CD4-positive, alpha-beta T cell (primary cell): ENCODE measurements around the gene SMIM35. TPM values are rescaled to one million over a fixed set of nuclear protein-coding genes. Genes with fewer than 3 reads are reported as not detected.

Experiments used
- ATAC-seq: fragments of 200-7000 bp; cut with Tn5 transposase; one replicate; pipeline ENCODE4 v1.10.0; 2022; ENCODE audit warnings: mild to moderate bottlenecking; ENCODE audit not compliant: poor library complexity
- CTCF ChIA-PET: fragments of 350-600 bp; sonication (Branson Sonifier 250); formaldehyde crosslinking; loops from one replicate; lab custom pipeline; 2021; ENCODE audit warnings: antibody characterized with exemption, inconsistent platforms; lab: Charles Lee
- POLR2A ChIA-PET: fragments of 350-600 bp; sonication (Branson Sonifier 250); formaldehyde crosslinking; loops from one replicate; lab custom pipeline; 2021; ENCODE audit warnings: antibody characterized with exemption, inconsistent platforms; lab: Charles Lee
- DNase-seq, 14 experiments: peaks; one replicate each; pipeline ENCODE4 v3.0.0-alpha.2; 2013 to 2020; ENCODE audit warnings: mixed read lengths in 2 of 14
- H3K27ac ChIP-seq, 2 donors: one replicate each; pipeline versions ENCODE4 v1.5.1 to v1.7.0; 2013; ENCODE audit warnings: low read length in 2 of 2, low read depth in 1 of 2, mild to moderate bottlenecking in 1 of 2
- H3K27me3 ChIP-seq, 2 experiments: 1 replicate in 1 of 2; 2 replicates in 1 of 2; pipeline versions ENCODE4 v1.6.1 to v1.7.0; 2013; ENCODE audit warnings: low read length in 2 of 2, control low read depth in 1 of 2, mild to moderate bottlenecking in 1 of 2, moderate library complexity in 1 of 2; ENCODE audit not compliant: insufficient read depth in 2 of 2, control insufficient read depth in 1 of 2
- H3K36me3 ChIP-seq: one replicate; pipeline ENCODE4 v1.6.1; 2013; ENCODE audit warnings: low read length, control low read depth; ENCODE audit not compliant: insufficient read depth
- H3K4me1 ChIP-seq: one replicate; pipeline ENCODE4 v1.6.1; 2013; ENCODE audit warnings: low read length, control low read depth; ENCODE audit not compliant: insufficient read depth
- H3K4me3 ChIP-seq: one replicate; pipeline ENCODE4 v1.5.1; 2013; ENCODE audit warnings: mild to moderate bottlenecking, low read length, moderate library complexity
- H3K9me3 ChIP-seq, 2 experiments: 1 replicate in 1 of 2; 2 replicates in 1 of 2; pipeline versions ENCODE4 v1.6.1 to v1.7.0; 2013; ENCODE audit warnings: low read length in 2 of 2, mild to moderate bottlenecking in 2 of 2, control low read depth in 1 of 2, moderate library complexity in 1 of 2; ENCODE audit not compliant: control insufficient read depth in 1 of 2, insufficient read depth in 1 of 2
- H3K27ac Mint-ChIP-seq: one replicate; pipeline ENCODE4 v1.8.0; 2020; ENCODE audit warnings: mixed read lengths
- H3K27me3 Mint-ChIP-seq: one replicate; pipeline ENCODE4 v1.8.0; 2021; ENCODE audit warnings: mixed read lengths
- H3K36me3 Mint-ChIP-seq: one replicate; pipeline ENCODE4 v1.8.0; 2021; ENCODE audit warnings: low read depth, mixed read lengths
- H3K4me1 Mint-ChIP-seq: one replicate; pipeline ENCODE4 v1.8.0; 2021; ENCODE audit warnings: low read depth, mixed read lengths
- H3K4me3 Mint-ChIP-seq: one replicate; pipeline ENCODE4 v1.8.0; 2020; ENCODE audit warnings: mild to moderate bottlenecking, mixed read lengths
- H3K9me3 Mint-ChIP-seq: one replicate; pipeline ENCODE4 v1.8.0; 2020; ENCODE audit warnings: mixed read lengths
- CTCF ChIP-seq: fragments of 200-600 bp; IDR thresholded peaks from one replicate; pipeline ENCODE4 v1.8.0; 2022; ENCODE audit warnings: antibody characterized with exemption, mild to moderate bottlenecking
- intact Hi-C, 2 experiments: fragments of 100-400 bp; cut with DNase I in 1 of 2; cut with micrococcal nuclease in 1 of 2; formaldehyde crosslinking; loops; one replicate each; pipeline versions ENCODE4 v1.15.1 to v1.9.0; 2023 to 2025; cut with DNase I, micrococcal nuclease
- polyA plus RNA-seq, 2 donors: library from polyadenylated mRNA; unstranded; fragments of 120-200 nt; gene quantifications; one replicate each; pipeline ENCODE4 v1.2.1, GENCODE V29; 2013
- total RNA-seq, 174 experiments: library from RNA in 2 of 174; stranded (reverse) in 2 of 174; gene quantifications; one replicate each; pipeline ENCODE4 v1.2.3 and lab custom pipeline; 2021 to 2026

SMIM35 gene
- total RNA-seq (under 1 TPM; 0.06 to 0.08 TPM), total RNA-seq (lab: John Stamatoyannopoulos, UW) (0 to 1.6 (median 0.19) reads per million in 172 experiments)
- polyA plus RNA-seq (2013, experiment 1 of 2), result 1.4 TPM
- 4.2 TPM for polyA plus RNA-seq (2013, experiment 2 of 2)

DNA sequence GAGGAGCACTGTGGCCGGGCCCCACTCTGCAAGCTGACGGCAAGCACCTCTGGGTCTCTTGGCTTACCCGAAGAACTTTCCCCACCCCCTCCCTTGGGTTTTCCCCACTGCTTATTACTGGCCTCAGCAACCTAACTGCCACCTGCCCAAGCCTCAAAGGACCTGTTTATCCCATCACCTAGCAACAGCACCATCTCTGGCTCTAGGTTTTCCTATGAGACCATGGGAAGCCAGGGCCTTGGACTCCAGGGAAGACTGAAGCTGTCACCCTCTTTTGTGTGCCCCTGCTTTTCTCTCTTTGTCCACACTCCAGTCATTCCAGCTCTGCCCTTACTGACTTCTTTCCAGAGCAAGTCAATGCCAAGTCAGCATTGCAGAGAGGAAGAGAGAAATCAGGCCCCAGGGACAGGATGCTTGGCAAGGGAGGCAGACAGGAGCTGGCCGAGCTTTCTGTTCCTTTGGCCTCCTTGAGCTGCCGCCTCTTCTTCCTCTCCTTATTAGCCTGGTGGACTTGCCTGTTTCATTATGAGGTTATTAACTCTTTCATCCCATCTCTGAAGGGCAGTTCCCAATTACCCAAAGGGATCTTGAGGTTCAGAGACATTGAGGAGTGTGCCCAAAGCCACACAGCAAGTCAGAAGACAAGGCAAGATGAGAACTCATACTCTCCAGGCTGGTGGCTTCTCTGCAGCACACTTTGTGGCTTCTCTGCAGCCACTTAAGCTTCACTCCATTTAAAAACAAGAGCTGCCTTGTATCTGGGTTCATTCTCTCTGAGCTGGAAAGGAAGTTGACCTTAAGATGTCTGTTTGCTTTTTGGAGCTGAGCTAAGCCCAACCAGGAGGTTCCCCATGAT is at the start of gene SMIM35:
SMIM35 (minus strand) TSS at position 51 of the 856 bp plus-strand sequence. CDS start 206 bp downstream, outside the sequence.
- H3K27ac Mint-ChIP-seq, result no peak within 1 kb of the TSS

GRCh38 chr11:118136341-118136740 is 49.6 kb upstream of the SMIM35 start:
- Histone ChIP-seq H3K4me1 (no peaks in the 10 kb centered on the region), H3K27me3 (peaks cover 8 to 12% of the 10 kb centered on the region in 2 experiments), H3K9me3 (no peaks in the 10 kb centered on the region), H3K4me3 (no peak overlapping the region), H3K27ac (no peak overlapping the region), H3K36me3 (no peaks in the 10 kb centered on the region)
- DNase-seq, result no peak
- no peak overlapping the region for H3K27ac Mint-ChIP-seq
- no peaks in the 10 kb centered on the region for H3K9me3 Mint-ChIP-seq
- ATAC-seq, result no peak
- ChIA-PET CTCF (no interaction called here), POLR2A (no interaction called here)
- peaks cover 41% of the 10 kb centered on the region for H3K27me3 Mint-ChIP-seq
- intact Hi-C loops, result no loop called here
- TF ChIP-seq CTCF, result no peak
- H3K36me3 Mint-ChIP-seq, result no peaks in the 10 kb centered on the region
- H3K4me3 Mint-ChIP-seq, result no peak overlapping the region
- no peaks in the 10 kb centered on the region for H3K4me1 Mint-ChIP-seq

More for the DNA sequence above, at the start of gene SMIM35:
- Mint-ChIP-seq H3K9me3 (peaks cover 2% of the 10 kb centered on the region), H3K27me3 (peaks cover 10% of the 10 kb centered on the region), H3K4me3 (no peak within 1 kb of the TSS), H3K4me1 (no peaks in the 10 kb centered on the region), H3K36me3 (no peaks in the 10 kb centered on the region)
- Histone ChIP-seq H3K4me3 (no peak within 1 kb of the TSS), H3K36me3 (no peaks in the 10 kb centered on the region), H3K27ac (no peak within 1 kb of the TSS), H3K9me3 (peaks cover 19 to 22% of the 10 kb centered on the region in 2 experiments), H3K4me1 (no peaks in the 10 kb centered on the region), H3K27me3 (peaks cover 3 to 8% of the 10 kb centered on the region in 2 experiments)
- no peak for ATAC-seq
- intact Hi-C loops, result no loop called here
- no peak for DNase-seq
- POLR2A ChIA-PET, result no interaction called here
- CTCF ChIA-PET, result no interaction called here
- TF ChIP-seq CTCF, result no peak

- H3K9me3 ChIP-seq, result no peaks in the 10 kb centered on the region
- intact Hi-C loops, result no loop called here
- ATAC-seq (no peak), DNase-seq (no peak)
- no peaks in the 10 kb centered on the region for H3K4me1 Mint-ChIP-seq
- no peaks in the 10 kb centered on the region for H3K36me3 Mint-ChIP-seq
- CTCF ChIA-PET, result no interaction called here
- H3K4me1 ChIP-seq, result no peaks in the 10 kb centered on the region
- peaks cover 38% of the 10 kb centered on the region for H3K27me3 Mint-ChIP-seq
- no peaks in the 10 kb centered on the region for H3K36me3 ChIP-seq
- no peak overlapping the region for H3K27ac ChIP-seq
- POLR2A ChIA-PET, result no interaction called here
- no peaks in the 10 kb centered on the region for H3K9me3 Mint-ChIP-seq
- H3K27me3 ChIP-seq, result peaks cover 5 to 8% of the 10 kb centered on the region in 2 experiments
- no peak overlapping the region for H3K4me3 ChIP-seq
- no peak for TF ChIP-seq CTCF
- H3K27ac Mint-ChIP-seq, result no peak overlapping the region
- H3K4me3 Mint-ChIP-seq, result no peak overlapping the region
These were observed 49.0 kb upstream of the SMIM35 start for GRCh38 chr11:118135796-118136165.
